HCT116 (cell line): ENCODE measurements around the gene NR2F6. TPM values are rescaled to one million over a fixed set of nuclear protein-coding genes. Genes with fewer than 3 reads are reported as not detected.

Source experiments
- ATAC-seq: fragments of 200-7000 bp; cut with Tn5 transposase; 2 replicates; pipeline ENCODE4 v1.9.1; 2020; ENCODE audit warnings: mild to moderate bottlenecking, moderate library complexity
- BruUV-seq: library from RNA; stranded (reverse); fragments of 400-500 nt; replicated peaks from 2 replicates; lab custom pipeline; 2021; lab: Mats Ljungman, UMichigan
- CTCF ChIA-PET: fragments of 300-600 bp; sonication (Branson Sonifier 250); formaldehyde crosslinking; loops from one replicate; lab custom pipeline; 2021; ENCODE audit warnings: antibody characterized with exemption; lab: Charles Lee
- POLR2A ChIA-PET: fragments of 300-600, 350-600 bp; sonication (Branson Sonifier 250); formaldehyde crosslinking; loops from one replicate; lab custom pipeline; 2021; ENCODE audit warnings: antibody characterized with exemption; lab: Charles Lee
- RAD21 ChIA-PET, 2 experiments: fragments of 300-600 bp; sonication (Branson Sonifier 250); formaldehyde crosslinking; loops; one replicate each; lab custom pipeline; 2023; ENCODE audit warnings: low total read pairs in 2 of 2; ENCODE audit not compliant: uncharacterized antibody in 2 of 2, unreplicated experiment in 2 of 2, low non-redundant PET in 1 of 2; lab: Charles Lee
- DNase-seq: peaks from one replicate; pipeline ENCODE4 v3.0.0-alpha.2; 2010; ENCODE audit warnings: low read depth, low spot score
- H2AFZ ChIP-seq: fragments of 200-600 bp; shearing (Covaris generic), sonication (generic); 2 replicates; pipeline ENCODE4 v1.6.1; 2017; ENCODE audit warnings: low read depth, mixed run types, mixed read lengths, antibody characterized with exemption, low read length; ENCODE audit not compliant: poor library complexity, severe bottlenecking
- H3K27ac ChIP-seq: 2 replicates; pipeline ENCODE4 v1.5.1; 2012; ENCODE audit warnings: low read depth, low read length
- H3K27me3 ChIP-seq: fragments of 200-600 bp; sonication (generic); 2 replicates; pipeline ENCODE4 v1.6.1; 2016; ENCODE audit warnings: mixed run types, low read length, mixed read lengths; ENCODE audit not compliant: insufficient read depth
- H3K36me3 ChIP-seq, 2 experiments: fragments of 200-500 bp in 1 of 2; fragments of 200-600 bp in 1 of 2; sonication (Bioruptor generic) in 1 of 2; sonication (generic) in 1 of 2; 2 replicates each; pipeline versions ENCODE4 v1.5.1 to v1.6.1; 2014 to 2016; ENCODE audit warnings: low read length in 2 of 2, inconsistent platforms in 1 of 2, mixed read lengths in 1 of 2, mixed run types in 1 of 2; ENCODE audit not compliant: insufficient read depth in 2 of 2, control insufficient read depth in 1 of 2
- H3K4me1 ChIP-seq, 2 experiments: fragments of 200-600 bp in 1 of 2; sonication (generic) in 1 of 2; 2 replicates each; pipeline versions ENCODE4 v1.5.1 to v1.6.1; 2012 to 2017; ENCODE audit warnings: low read length in 2 of 2, inconsistent platforms in 1 of 2, mild to moderate bottlenecking in 1 of 2, mixed read lengths in 1 of 2, mixed run types in 1 of 2, moderate library complexity in 1 of 2; ENCODE audit not compliant: insufficient read depth in 2 of 2, control insufficient read depth in 1 of 2
- H3K4me2 ChIP-seq: fragments of 200-600 bp; sonication (generic); 2 replicates; pipeline ENCODE4 v1.6.1; 2017; ENCODE audit warnings: mixed run types, low read length, mixed read lengths
- H3K4me3 ChIP-seq, 2 experiments: fragments of 200-600 bp in 1 of 2; sonication (generic) in 1 of 2; replicated peaks in 1 of 2; 2 replicates each; pipeline ENCODE4 v1.5.1; 2011 to 2016; ENCODE audit warnings: low read length in 2 of 2, control low read depth in 1 of 2, low read depth in 1 of 2, mild to moderate bottlenecking in 1 of 2, mixed read lengths in 1 of 2, mixed run types in 1 of 2
- H3K79me2 ChIP-seq: fragments of 200-600 bp; sonication (generic); 2 replicates; pipeline ENCODE4 v1.6.1; 2017; ENCODE audit warnings: mild to moderate bottlenecking, mixed run types, low read length, moderate library complexity, mixed read lengths; ENCODE audit not compliant: insufficient read depth
- H3K9ac ChIP-seq: fragments of 200-600 bp; sonication (generic); 2 replicates; pipeline ENCODE4 v1.6.1; 2016; ENCODE audit warnings: low read length, mixed read lengths
- H3K9me2 ChIP-seq: fragments of 200-600 bp; sonication (generic), shearing (Covaris generic); 2 replicates; pipeline ENCODE4 v1.6.1; 2017; ENCODE audit warnings: mixed run types, mild to moderate bottlenecking, moderate library complexity; ENCODE audit not compliant: insufficient read depth
- H3K9me3 ChIP-seq, 2 experiments: fragments of 200-500 bp in 1 of 2; fragments of 200-600 bp in 1 of 2; sonication (Bioruptor generic) in 1 of 2; sonication (generic) in 1 of 2; 2 replicates each; pipeline ENCODE4 v1.6.1; 2014 to 2017; ENCODE audit warnings: low read length in 2 of 2, mixed read lengths in 2 of 2, inconsistent platforms in 1 of 2, low read depth in 1 of 2, mild to moderate bottlenecking in 1 of 2, mixed run types in 1 of 2, moderate library complexity in 1 of 2; ENCODE audit not compliant: control insufficient read depth in 1 of 2, insufficient read depth in 1 of 2
- H4K20me1 ChIP-seq: fragments of 200-600 bp; sonication (generic), shearing (Covaris generic); 2 replicates; pipeline ENCODE4 v1.6.1; 2017; ENCODE audit warnings: mixed run types, mild to moderate bottlenecking, moderate library complexity; ENCODE audit not compliant: insufficient read depth
- CTCF ChIP-seq, 3 experiments: fragments of 200-600 bp in 1 of 3; sonication (generic) in 1 of 3; IDR thresholded peaks in 2 of 3; conservative IDR thresholded peaks in 1 of 3; 2 replicates each; pipeline ENCODE4 v1.5.1; 2012 to 2017; ENCODE audit warnings: low read depth in 2 of 3, low read length in 2 of 3, antibody characterized with exemption in 1 of 3, borderline replicate concordance in 1 of 3, control low read depth in 1 of 3, mild to moderate bottlenecking in 1 of 3, mixed read lengths in 1 of 3, mixed run types in 1 of 3, moderate library complexity in 1 of 3; ENCODE audit not compliant: insufficient read depth in 1 of 3
- EZH2phosphoT487 ChIP-seq: fragments of 200-600 bp; IDR thresholded peaks from 2 replicates; pipeline ENCODE4 v1.6.1; 2018; ENCODE audit warnings: antibody characterized with exemption, borderline replicate concordance
- JUND ChIP-seq: IDR thresholded peaks from 2 replicates; pipeline ENCODE4 v1.6.1; 2012
- POLR2AphosphoS5 ChIP-seq: IDR thresholded peaks from 2 replicates; pipeline ENCODE4 v1.6.1; 2011; ENCODE audit warnings: mild to moderate bottlenecking, low read depth, low read length, moderate library complexity
- REST ChIP-seq: IDR thresholded peaks from 2 replicates; pipeline ENCODE4 v1.6.1; 2012; ENCODE audit warnings: low read depth
- SIN3A ChIP-seq: IDR thresholded peaks from 2 replicates; pipeline ENCODE4 v1.6.1; 2012; ENCODE audit warnings: low read depth
- ZFX ChIP-seq: fragments of 450-650 bp; IDR thresholded peaks from 2 replicates; pipeline ENCODE4 v1.6.1; 2017
- ZNF274 ChIP-seq: fragments of 200-500 bp; sonication (Bioruptor generic); IDR thresholded peaks from 2 replicates; pipeline ENCODE4 v1.6.1; 2014; ENCODE audit warnings: mild to moderate bottlenecking, low read depth, low read length, inconsistent platforms
- intact Hi-C: fragments of 100-400 bp; cut with micrococcal nuclease; formaldehyde crosslinking; loops from 2 replicates; pipeline ENCODE4 v1.10.0; 2022
- total RNA-seq: library from RNA; stranded (reverse); gene quantifications from one replicate; pipeline ENCODE4 v1.2.1, GENCODE V29; 2021; ENCODE audit not compliant: unreplicated experiment

Gene NR2F6
- total RNA-seq, 1 experiment from 2014 or later: 88.0 TPM

- no peak for TF ChIP-seq REST
- no peak for TF ChIP-seq JUND
Observed at GRCh38 chr19:17264641-17264979, 18.9 kb upstream of the NR2F6 start, which contains the start of gene USHBP1 (continued).

- H2AFZ ChIP-seq: no peak overlapping the region
- CTCF ChIA-PET: no interaction called here
- ATAC-seq: no peak
- H4K20me1 ChIP-seq: no peaks in the 10 kb centered on the region
- no peak overlapping the region for H3K4me3 ChIP-seq
- H3K4me1 ChIP-seq: peaks cover 3 to 17% of the 10 kb centered on the region in 2 experiments; a peak in 3 of 4 replicates
- no peaks in the 10 kb centered on the region for H3K9me2 ChIP-seq
- BruUV-seq: no TSS peak
- H3K9ac ChIP-seq: no peak overlapping the region
- no peaks in the 10 kb centered on the region for H3K27me3 ChIP-seq
- no peak overlapping the region for H3K27ac ChIP-seq
- intact Hi-C loops: no loop called here
- TF ChIP-seq CTCF (IDR thresholded peaks at IDR 0.05 in 2 of 3, conservative IDR thresholded peaks at IDR 0.05 in 1 of 3; ENCODE audit: borderline replicate concordance in 1 of 3, insufficient read depth in 1 of 3, low read depth in 2 of 3, low read length in 2 of 3) (no peak), SIN3A (no peak), ZFX (no peak), POLR2AphosphoS5 (no peak), EZH2phosphoT487 (no peak), ZNF274 (no peak)
- TF ChIP-seq, all 23 proteins: peak for 0
- no peak for DNase-seq
- no peaks in the 10 kb centered on the region for H3K9me3 ChIP-seq
- peaks cover 0 to 4% of the 10 kb centered on the region in 2 experiments; a peak in 1 of 4 replicates for H3K36me3 ChIP-seq
- H3K79me2 ChIP-seq: peaks cover 15% of the 10 kb centered on the region
- no peak overlapping the region for H3K4me2 ChIP-seq
- ChIA-PET RAD21 (no interaction called here), POLR2A (interaction anchor here (1.3 kb wide), 1 partner anchor 29 kb away, joined by 3 read pairs; no protein-coding TSS in a partner anchor)
Observed at GRCh38 chr19:17263712-17264640, 18.3 kb upstream of the NR2F6 start.
